Iris pigment epithelial cell (primary cell): ENCODE data around the gene DSTN.

Experiments used
- DNase-seq: peaks from one replicate; pipeline ENCODE4 v3.0.0-alpha.2; 2011; ENCODE audit warnings: low read depth

DSTN gene

GRCh38 chr20:17612287-17612991 is 42.6 kb downstream of the DSTN start:
- DNase-seq = peak; percentile 72

GRCh38 chr20:17612992-17613327 is 43.1 kb downstream of the DSTN start:
- DNase-seq = no peak

- DNase-seq = no peak
Observed at GRCh38 chr20:17613328-17614175, 43.7 kb downstream of the DSTN start.

- DNase-seq = peak; percentile 32
Observed at GRCh38 chr20:17614176-17614811, 44.4 kb downstream of the DSTN start.

GRCh38 chr20:17614812-17615644 is 45.2 kb downstream of the DSTN start:
- DNase-seq = no peak

GRCh38 chr20:17615645-17616479 is 46.0 kb downstream of the DSTN start:
- DNase-seq = no peak

GRCh38 chr20:17616480-17617211 is 46.8 kb downstream of the DSTN start:
- DNase-seq = no peak

- DNase-seq = no peak
Observed at GRCh38 chr20:17617212-17617867, 47.5 kb downstream of the DSTN start.

- no peak for DNase-seq
Observed at GRCh38 chr20:17617868-17618672, 48.2 kb downstream of the DSTN start.

GRCh38 chr20:17618673-17619013 is 48.8 kb downstream of the DSTN start:
- DNase-seq = no peak

GRCh38 chr20:17619351-17620093 is 49.6 kb downstream of the DSTN start:
- DNase-seq = no peak

GRCh38 chr20:17620371-17621228 is 50.7 kb downstream of the DSTN start:
- DNase-seq = no peak

- DNase-seq = no peak
Observed at GRCh38 chr20:17621229-17621968, 51.5 kb downstream of the DSTN start.

- DNase-seq = no peak
Observed at GRCh38 chr20:17622086-17622850, 52.4 kb downstream of the DSTN start.

- DNase-seq = no peak
Observed at GRCh38 chr20:17622851-17623508, 53.1 kb downstream of the DSTN start.
